ENCODE measurements around the gene WSCD2. TPM values are rescaled to one million over a fixed set of nuclear protein-coding genes. Genes with fewer than 3 reads are reported as not detected.

The WSCD2 gene
- total RNA-seq, 4 donors from 2014 or later: under 0.01 to 1.5 (median 0.49) TPM; not detected in 1

- no peak for TF ChIP-seq CTCF (IDR thresholded peaks at IDR 0.05; ENCODE audit: low read depth)
Observed at GRCh38 chr12:108181095-108181454, 52.0 kb downstream of the WSCD2 start.

DNA sequence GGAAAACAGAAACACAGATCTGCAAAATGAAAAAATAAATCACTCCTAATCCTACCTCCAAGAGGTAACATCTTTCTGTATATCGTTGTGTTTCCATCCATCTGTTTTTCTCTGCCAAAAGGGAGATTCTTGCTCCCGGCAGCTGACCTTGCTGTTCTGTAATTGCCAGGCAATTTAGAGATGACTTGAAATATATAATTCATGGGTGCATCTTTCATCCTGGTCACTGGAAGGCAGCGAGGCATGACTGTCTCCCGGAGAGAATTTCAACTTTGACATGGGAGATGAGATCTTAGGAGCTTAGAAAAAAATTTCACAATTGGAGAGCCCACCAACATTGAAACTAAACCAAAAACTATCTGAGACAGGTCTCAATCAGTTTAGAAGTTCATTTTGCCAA lies 53.0 kb downstream of the WSCD2 start:
- no peak for TF ChIP-seq CTCF (IDR thresholded peaks at IDR 0.05; ENCODE audit: low read depth)

GRCh38 chr12:108185002-108185401 lies 55.9 kb downstream of the WSCD2 start:
- TF ChIP-seq CTCF (IDR thresholded peaks at IDR 0.05; ENCODE audit: low read depth): no peak

DNA sequence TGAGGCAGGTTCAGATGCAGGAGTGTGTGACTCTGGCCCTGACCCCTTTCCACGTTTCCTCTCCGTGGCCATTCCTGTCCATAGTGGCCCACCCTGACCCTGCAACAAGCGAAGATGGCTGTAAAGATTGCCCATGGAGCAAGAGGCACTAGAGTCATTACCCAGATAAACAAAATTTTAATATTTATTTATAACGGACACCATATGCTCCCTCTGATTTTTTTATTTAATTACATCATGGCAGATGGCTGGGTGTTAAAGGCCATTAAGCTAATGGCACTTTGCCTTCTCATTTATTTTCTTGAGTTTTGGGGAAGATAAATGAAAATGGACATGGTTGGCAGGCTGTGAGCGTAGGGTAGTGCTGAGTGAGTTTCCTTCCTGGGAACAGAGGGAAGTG lies 58.7 kb downstream of the WSCD2 start:
- TF ChIP-seq CTCF (IDR thresholded peaks at IDR 0.05; ENCODE audit: low read depth): no peak

GRCh38 chr12:108190529-108190928 lies 61.4 kb downstream of the WSCD2 start:
- TF ChIP-seq CTCF (IDR thresholded peaks at IDR 0.05; ENCODE audit: low read depth): no peak

GRCh38 chr12:108191086-108191485 lies 62.0 kb downstream of the WSCD2 start:
- TF ChIP-seq CTCF (IDR thresholded peaks at IDR 0.05; ENCODE audit: low read depth): no peak

GRCh38 chr12:108191938-108192337 lies 62.9 kb downstream of the WSCD2 start:
- no peak for TF ChIP-seq CTCF (IDR thresholded peaks at IDR 0.05; ENCODE audit: low read depth)
